ENCODE measurements around the gene MEGF9. TPM values are rescaled to one million over a fixed set of nuclear protein-coding genes. Genes with fewer than 3 reads are reported as not detected.

Gene MEGF9
- total RNA-seq, 4 donors from 2014 or later, result 62.1 to 113 (median 91.8) TPM

DNA sequence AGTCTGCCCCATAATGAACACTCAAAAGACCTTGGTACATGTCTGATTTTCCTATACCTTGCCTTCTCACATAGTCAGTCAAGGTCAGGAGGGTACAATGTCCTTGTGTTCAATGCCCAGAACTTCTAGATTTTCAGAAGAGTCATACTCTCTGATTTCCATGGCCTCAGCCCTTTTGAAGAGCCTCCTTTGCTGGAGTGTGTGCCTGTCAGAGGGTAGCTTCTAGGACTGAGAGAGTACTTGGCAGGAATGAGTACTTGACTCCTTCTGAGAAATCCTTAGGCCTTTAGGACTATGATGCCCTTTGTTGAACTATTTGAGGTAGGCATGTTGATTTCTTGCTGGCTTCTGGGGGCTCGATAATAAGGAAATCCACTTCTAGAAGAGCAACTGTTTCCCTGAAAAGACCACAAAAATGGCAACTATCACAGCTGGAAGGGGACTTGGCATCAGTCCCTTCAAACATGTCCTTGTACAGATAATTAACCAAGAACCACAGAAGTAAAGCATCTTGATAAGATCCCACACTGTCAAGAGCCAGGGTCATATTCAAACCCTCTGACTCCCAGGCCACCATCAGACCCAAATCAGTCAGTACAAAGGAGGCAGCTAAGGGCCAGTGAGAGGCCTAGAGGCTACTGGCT lies 10.6 kb upstream of the MEGF9 start:
- Histone ChIP-seq H3K4me1 (peaks cover 0 to 15% (median 6%) of the 10 kb centered on the region in 4 donors), H3K36me3 (no peaks in the 10 kb centered on the region), H3K27ac (no peak overlapping the region), H3K4me3 (no peak overlapping the region), H3K27me3 (no peaks in the 10 kb centered on the region), H3K9me3 (no peaks in the 10 kb centered on the region)
- WGBS, 2 donors, result 88 to 89% methylated on average over 1 of the region's 1 CpG
- TF ChIP-seq EP300 (IDR thresholded peaks at IDR 0.05) (no peak), POLR2A (IDR thresholded peaks at IDR 0.05) (no peak)
- TF ChIP-seq, protein P1, sequence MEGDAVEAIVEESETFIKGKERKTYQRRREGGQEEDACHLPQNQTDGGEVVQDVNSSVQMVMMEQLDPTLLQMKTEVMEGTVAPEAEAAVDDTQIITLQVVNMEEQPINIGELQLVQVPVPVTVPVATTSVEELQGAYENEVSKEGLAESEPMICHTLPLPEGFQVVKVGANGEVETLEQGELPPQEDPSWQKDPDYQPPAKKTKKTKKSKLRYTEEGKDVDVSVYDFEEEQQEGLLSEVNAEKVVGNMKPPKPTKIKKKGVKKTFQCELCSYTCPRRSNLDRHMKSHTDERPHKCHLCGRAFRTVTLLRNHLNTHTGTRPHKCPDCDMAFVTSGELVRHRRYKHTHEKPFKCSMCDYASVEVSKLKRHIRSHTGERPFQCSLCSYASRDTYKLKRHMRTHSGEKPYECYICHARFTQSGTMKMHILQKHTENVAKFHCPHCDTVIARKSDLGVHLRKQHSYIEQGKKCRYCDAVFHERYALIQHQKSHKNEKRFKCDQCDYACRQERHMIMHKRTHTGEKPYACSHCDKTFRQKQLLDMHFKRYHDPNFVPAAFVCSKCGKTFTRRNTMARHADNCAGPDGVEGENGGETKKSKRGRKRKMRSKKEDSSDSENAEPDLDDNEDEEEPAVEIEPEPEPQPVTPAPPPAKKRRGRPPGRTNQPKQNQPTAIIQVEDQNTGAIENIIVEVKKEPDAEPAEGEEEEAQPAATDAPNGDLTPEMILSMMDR (IDR thresholded peaks at IDR 0.05), result no peak
- no peak for DNase-seq (ENCODE audit: low spot score in 2 of 2)

DNA sequence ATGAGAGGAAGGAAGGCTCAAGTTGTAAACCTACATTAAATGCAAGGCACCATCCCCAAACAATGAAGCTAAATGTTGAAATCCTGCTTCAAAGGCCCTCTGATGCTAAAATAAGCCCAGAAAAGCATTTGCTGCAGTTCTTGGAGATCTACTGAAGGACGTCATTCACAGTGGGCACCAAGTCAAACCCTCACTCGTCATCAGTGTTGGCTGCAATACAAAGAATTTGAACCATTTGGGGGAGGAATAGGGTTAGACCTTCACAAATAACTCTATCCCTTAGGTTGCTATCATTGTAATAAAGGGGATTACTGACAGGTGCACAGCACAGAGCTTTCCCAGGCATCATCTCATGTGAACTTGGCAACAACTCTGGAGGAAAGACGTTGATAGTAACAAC lies 9.3 kb upstream of the MEGF9 start:
- H3K9me3 ChIP-seq, result no peaks in the 10 kb centered on the region
- peaks cover 0 to 6% (median 2%) of the 10 kb centered on the region in 4 donors for H3K4me1 ChIP-seq
- no peak overlapping the region for H3K4me3 ChIP-seq
- TF ChIP-seq, protein P1 (IDR thresholded peaks at IDR 0.05), result no peak
- TF ChIP-seq POLR2A (IDR thresholded peaks at IDR 0.05) (peak in 1 of 2 donors; percentile 21), EP300 (IDR thresholded peaks at IDR 0.05) (peak; percentile 70 to 76)
- H3K36me3 ChIP-seq, result no peaks in the 10 kb centered on the region
- H3K27me3 ChIP-seq, result no peaks in the 10 kb centered on the region
- peak overlapping the region in 3 of 4 donors; percentile 25 to 74 (median 73) for H3K27ac ChIP-seq
- no peak for DNase-seq (ENCODE audit: low spot score in 2 of 2)
- WGBS, 2 donors, result 18 to 41% methylated on average over 3 of the region's 3 CpGs

DNA sequence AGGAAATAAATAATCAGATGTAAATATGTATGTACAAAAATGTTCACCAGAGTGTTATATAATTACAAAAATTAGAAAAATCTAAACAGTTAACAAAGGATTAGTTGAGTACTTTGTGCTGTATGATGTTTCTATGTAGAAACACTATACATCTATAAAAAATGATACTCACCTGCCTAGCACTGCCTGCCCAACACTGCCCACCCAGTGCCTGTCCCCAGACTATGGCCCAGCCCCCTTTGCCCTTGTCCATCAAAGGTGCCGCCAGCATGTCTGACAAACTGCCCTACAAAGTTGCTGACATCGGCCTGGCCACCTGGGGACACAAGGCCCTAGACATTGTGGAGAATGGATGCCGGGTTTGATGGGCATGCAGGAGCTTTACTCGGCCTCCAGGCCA lies 6.1 kb upstream of the MEGF9 start:
- no peak for TF ChIP-seq POLR2A (IDR thresholded peaks at IDR 0.05)
- no peak for TF ChIP-seq EP300 (IDR thresholded peaks at IDR 0.05)
- TF ChIP-seq, protein P1 (IDR thresholded peaks at IDR 0.05), result no peak
- H3K36me3 ChIP-seq, result no peaks in the 10 kb centered on the region
- no peaks in the 10 kb centered on the region for H3K9me3 ChIP-seq
- H3K4me3 ChIP-seq, result no peak overlapping the region
- 95 to 96% methylated on average over 4 of the region's 4 CpGs for WGBS, 2 donors
- DNase-seq (ENCODE audit: low spot score in 2 of 2), result no peak
- no peak overlapping the region for H3K27ac ChIP-seq
- no peaks in the 10 kb centered on the region for H3K27me3 ChIP-seq
- peaks cover 0 to 15% (median 3%) of the 10 kb centered on the region in 4 donors for H3K4me1 ChIP-seq

DNA sequence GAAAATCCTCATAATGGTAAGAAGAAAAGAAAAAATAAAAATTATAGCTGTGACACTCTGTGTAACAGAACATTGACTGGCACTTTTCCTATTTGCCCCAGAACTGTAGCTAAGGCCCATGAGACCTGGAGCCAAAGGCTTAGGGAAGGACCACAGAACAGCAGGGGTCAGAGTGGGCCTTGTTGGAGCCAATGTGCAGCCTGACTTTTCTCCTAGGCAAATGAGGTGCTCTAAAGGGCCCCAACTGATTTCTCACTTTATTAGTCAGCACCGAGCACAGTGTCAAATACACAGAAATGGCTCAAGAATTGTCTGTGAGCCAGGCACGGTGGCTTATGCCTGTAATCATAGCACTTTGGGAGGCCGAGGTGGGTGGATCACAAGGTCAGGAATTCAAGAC lies 4.0 kb upstream of the MEGF9 start:
- no peaks in the 10 kb centered on the region for H3K36me3 ChIP-seq
- no peak overlapping the region for H3K4me3 ChIP-seq
- peaks cover 0 to 18% (median 8%) of the 10 kb centered on the region in 4 donors for H3K4me1 ChIP-seq
- no peak overlapping the region for H3K27ac ChIP-seq
- 68 to 69% methylated on average over 3 of the region's 3 CpGs for WGBS, 2 donors
- no peaks in the 10 kb centered on the region for H3K27me3 ChIP-seq
- TF ChIP-seq EP300 (IDR thresholded peaks at IDR 0.05) (no peak), POLR2A (IDR thresholded peaks at IDR 0.05) (no peak)
- TF ChIP-seq, protein P1 (IDR thresholded peaks at IDR 0.05), result no peak
- H3K9me3 ChIP-seq, result no peaks in the 10 kb centered on the region
- DNase-seq (ENCODE audit: low spot score in 2 of 2), result no peak

DNA sequence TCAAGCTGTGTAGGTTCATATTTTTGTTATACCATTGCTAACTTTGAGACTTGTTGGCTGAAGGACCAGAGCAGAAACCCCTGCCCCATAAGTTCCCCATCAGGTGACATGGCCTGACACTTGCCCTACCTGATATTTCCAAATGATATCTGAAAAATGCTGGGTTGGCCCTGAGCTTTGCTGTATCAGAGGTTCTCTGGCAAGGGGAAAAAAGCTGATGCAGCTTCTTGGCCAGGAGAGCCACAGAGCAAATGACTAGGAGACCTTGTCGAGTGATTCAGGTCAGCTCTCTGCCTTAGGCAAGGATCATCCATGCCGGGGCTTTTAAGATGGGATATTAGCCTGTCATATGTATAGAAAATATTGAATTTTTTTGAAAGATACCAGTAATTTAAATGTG lies 2.9 kb upstream of the MEGF9 start:
- H3K9me3 ChIP-seq, result no peaks in the 10 kb centered on the region
- H3K27ac ChIP-seq, result peak overlapping the region in 2 of 4 donors; percentile 97 to 98
- H3K4me3 ChIP-seq, result no peak overlapping the region
- WGBS, 2 donors, result 91 to 94% methylated on average over 2 of the region's 2 CpGs
- no peaks in the 10 kb centered on the region for H3K36me3 ChIP-seq
- peaks cover 0 to 23% (median 8%) of the 10 kb centered on the region in 4 donors for H3K4me1 ChIP-seq
- no peak for DNase-seq (ENCODE audit: low spot score in 2 of 2)
- no peak for TF ChIP-seq POLR2A (IDR thresholded peaks at IDR 0.05)
- TF ChIP-seq EP300 (IDR thresholded peaks at IDR 0.05), result no peak
- TF ChIP-seq, protein P1 (IDR thresholded peaks at IDR 0.05), result no peak
- H3K27me3 ChIP-seq, result no peaks in the 10 kb centered on the region

Data from tibial nerve (tissue), 4 donors.